DMS53 treated with DMSO at 0.1 percent for 48 hours (cell line): Measurements from ENCODE around the gene PLAAT4.
A peak's percentile ranks its signal among the peaks of the same experiment; 100 is the strongest.
"Not testable (repeated sequence)": the region's sequence is repeated elsewhere in the genome, so short reads cannot be mapped to it uniquely, and the experiment has no call there.

ENCODE experiments used
- DNase-seq: peaks from one replicate; lab custom pipeline; 2025; ENCODE audit not compliant: unreplicated experiment; lab: John Stamatoyannopoulos, UW

The PLAAT4 gene

GRCh38 chr11:63567044-63567840 is 30.6 kb downstream of the PLAAT4 start:
- peak; percentile 68 for DNase-seq

GRCh38 chr11:63569570-63569969 is 33.0 kb downstream of the PLAAT4 start:
- no peak for DNase-seq

- no peak for DNase-seq
Observed at GRCh38 chr11:63572026-63572688, 35.5 kb downstream of the PLAAT4 start.

GRCh38 chr11:63573881-63574855 is 37.6 kb downstream of the PLAAT4 start:
- peak; percentile 53 for DNase-seq

GRCh38 chr11:63574856-63575602 is 38.4 kb downstream of the PLAAT4 start:
- no peak for DNase-seq

GRCh38 chr11:63578882-63579281 is 42.3 kb downstream of the PLAAT4 start:
- not testable (repeated sequence) for DNase-seq

GRCh38 chr11:63581224-63581623 is 44.6 kb downstream of the PLAAT4 start:
- not testable (repeated sequence) for DNase-seq

- no peak for DNase-seq
Observed at GRCh38 chr11:63583357-63583677, 46.7 kb downstream of the PLAAT4 start.

GRCh38 chr11:63586451-63587166 is 50.0 kb downstream of the PLAAT4 start:
- DNase-seq = no peak

GRCh38 chr11:63589000-63589399 is 52.4 kb downstream of the PLAAT4 start:
- DNase-seq = no peak

GRCh38 chr11:63590024-63590788 is 53.6 kb downstream of the PLAAT4 start:
- no peak for DNase-seq

GRCh38 chr11:63592975-63593395 is 56.4 kb downstream of the PLAAT4 start:
- DNase-seq = peak; percentile 10

- no peak for DNase-seq
Observed at GRCh38 chr11:63595296-63595695, 58.7 kb downstream of the PLAAT4 start.
